ENCODE data around the gene TMEM39B.
A peak's percentile ranks its signal among the peaks of the same experiment; 100 is the strongest.

The TMEM39B gene

DNA sequence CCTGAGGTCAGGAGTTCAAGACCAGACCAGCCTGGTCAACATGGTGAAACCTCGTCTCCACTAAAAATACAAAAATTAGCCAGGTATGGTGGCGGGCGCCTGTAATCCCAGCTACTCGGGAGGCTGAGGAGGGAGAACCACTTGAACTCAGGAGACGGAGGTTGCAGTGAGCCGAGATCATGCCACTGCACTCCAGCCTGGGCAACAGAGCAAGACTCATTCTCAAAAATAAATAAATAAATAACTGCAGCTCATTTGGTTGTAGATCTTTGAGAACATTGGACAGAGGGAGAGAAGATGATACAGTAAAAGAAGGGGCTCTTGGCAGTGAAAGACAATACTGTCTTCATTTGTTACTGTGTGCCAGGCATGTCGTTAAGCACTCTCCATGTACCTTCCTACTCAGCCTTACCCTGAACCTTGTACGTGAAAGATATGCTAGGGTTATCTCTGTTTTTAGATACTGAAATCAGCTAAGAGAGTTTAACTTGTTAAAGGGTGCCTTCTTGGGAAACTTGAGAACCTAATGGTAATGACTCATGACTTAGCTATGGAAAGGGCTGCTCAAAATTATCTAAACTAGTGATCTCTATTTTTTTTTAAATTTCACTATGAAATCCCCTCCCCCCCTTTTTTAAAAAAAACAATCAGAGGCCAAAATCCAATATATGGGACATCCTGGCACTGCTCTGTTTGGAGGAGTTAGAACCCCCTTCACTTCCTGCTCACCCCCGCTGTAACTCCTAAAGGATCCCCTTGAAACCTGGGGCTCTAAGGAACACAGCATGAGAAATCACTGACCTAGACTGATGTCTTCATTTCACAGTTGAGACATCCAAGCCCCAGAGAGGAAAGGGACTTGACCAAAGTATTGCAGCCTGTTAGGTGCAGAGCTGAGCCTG lies 28.3 kb downstream of the TMEM39B start:
- no peak overlapping the region for H3K4me3 ChIP-seq (replicated peaks; ENCODE audit: low read depth, low read length)
- peak; percentile 55 for DNase-seq (ENCODE audit: low read depth)
- TF ChIP-seq, protein P1, sequence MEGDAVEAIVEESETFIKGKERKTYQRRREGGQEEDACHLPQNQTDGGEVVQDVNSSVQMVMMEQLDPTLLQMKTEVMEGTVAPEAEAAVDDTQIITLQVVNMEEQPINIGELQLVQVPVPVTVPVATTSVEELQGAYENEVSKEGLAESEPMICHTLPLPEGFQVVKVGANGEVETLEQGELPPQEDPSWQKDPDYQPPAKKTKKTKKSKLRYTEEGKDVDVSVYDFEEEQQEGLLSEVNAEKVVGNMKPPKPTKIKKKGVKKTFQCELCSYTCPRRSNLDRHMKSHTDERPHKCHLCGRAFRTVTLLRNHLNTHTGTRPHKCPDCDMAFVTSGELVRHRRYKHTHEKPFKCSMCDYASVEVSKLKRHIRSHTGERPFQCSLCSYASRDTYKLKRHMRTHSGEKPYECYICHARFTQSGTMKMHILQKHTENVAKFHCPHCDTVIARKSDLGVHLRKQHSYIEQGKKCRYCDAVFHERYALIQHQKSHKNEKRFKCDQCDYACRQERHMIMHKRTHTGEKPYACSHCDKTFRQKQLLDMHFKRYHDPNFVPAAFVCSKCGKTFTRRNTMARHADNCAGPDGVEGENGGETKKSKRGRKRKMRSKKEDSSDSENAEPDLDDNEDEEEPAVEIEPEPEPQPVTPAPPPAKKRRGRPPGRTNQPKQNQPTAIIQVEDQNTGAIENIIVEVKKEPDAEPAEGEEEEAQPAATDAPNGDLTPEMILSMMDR (IDR thresholded peaks at IDR 0.05; ENCODE audit: low read length, missing control alignments) = no peak

- no peak for DNase-seq (ENCODE audit: low read depth)
- TF ChIP-seq, protein P1 (IDR thresholded peaks at IDR 0.05; ENCODE audit: low read length, missing control alignments) = no peak
- no peak overlapping the region for H3K4me3 ChIP-seq (replicated peaks; ENCODE audit: low read depth, low read length)
These were observed 31.4 kb downstream of the TMEM39B start for GRCh38 chr1:32104127-32104526.

DNA sequence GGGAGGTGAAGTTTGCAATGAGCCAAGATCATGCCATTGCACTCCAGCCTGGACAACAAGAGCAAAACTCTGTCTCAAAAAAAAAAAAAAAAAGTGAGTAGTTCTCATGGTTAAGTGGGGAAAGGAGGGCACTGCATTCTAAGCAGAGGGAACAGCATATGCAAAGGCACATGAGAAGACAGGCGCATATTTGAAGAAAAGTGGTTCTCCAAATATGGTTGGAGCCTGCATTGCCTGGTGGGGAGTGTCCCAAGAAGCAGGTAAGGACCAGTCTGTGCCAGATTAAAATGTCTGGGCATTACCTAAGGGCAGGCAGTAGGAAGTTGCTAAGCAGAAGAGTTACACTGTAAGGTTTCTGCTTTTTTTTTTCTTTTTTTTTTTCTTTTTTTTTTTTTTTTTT lies 32.6 kb downstream of the TMEM39B start:
- no peak for DNase-seq (ENCODE audit: low read depth)
- no peak overlapping the region for H3K4me3 ChIP-seq (replicated peaks; ENCODE audit: low read depth, low read length)
- TF ChIP-seq, protein P1 (IDR thresholded peaks at IDR 0.05; ENCODE audit: low read length, missing control alignments) = no peak

DNA sequence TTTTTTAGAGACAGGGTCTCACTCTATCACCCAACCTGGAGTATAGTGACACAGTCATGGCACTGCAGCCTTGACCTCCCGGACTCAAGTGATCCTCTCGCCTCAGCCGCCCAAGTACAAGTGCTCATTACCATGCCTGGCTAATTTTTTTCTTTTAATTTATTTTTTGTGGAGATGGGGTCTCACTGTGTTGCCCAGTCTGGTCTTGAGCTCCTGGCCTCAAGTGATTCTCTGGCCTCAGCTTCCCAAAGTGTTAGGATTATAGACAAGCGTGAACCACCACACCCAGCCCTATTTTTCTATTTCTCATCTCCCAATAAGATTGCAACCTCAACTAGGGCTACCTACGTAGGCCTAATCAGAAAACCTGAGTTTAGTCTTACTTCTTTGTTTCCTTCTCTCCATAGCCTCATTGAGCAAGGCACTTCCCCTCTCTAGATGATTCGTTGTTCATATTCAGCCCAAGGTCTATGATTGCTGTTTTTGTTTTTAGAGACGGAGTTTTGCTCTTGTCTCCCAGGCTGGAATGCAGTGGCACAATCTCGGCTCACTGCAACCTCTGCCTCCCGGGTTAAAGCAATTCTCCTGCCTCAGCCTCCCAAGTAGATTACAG lies 34.0 kb downstream of the TMEM39B start:
- TF ChIP-seq, protein P1 (IDR thresholded peaks at IDR 0.05; ENCODE audit: low read length, missing control alignments) = no peak
- peak; percentile 25 for DNase-seq (ENCODE audit: low read depth)
- H3K4me3 ChIP-seq (replicated peaks; ENCODE audit: low read depth, low read length) = no peak overlapping the region

DNA sequence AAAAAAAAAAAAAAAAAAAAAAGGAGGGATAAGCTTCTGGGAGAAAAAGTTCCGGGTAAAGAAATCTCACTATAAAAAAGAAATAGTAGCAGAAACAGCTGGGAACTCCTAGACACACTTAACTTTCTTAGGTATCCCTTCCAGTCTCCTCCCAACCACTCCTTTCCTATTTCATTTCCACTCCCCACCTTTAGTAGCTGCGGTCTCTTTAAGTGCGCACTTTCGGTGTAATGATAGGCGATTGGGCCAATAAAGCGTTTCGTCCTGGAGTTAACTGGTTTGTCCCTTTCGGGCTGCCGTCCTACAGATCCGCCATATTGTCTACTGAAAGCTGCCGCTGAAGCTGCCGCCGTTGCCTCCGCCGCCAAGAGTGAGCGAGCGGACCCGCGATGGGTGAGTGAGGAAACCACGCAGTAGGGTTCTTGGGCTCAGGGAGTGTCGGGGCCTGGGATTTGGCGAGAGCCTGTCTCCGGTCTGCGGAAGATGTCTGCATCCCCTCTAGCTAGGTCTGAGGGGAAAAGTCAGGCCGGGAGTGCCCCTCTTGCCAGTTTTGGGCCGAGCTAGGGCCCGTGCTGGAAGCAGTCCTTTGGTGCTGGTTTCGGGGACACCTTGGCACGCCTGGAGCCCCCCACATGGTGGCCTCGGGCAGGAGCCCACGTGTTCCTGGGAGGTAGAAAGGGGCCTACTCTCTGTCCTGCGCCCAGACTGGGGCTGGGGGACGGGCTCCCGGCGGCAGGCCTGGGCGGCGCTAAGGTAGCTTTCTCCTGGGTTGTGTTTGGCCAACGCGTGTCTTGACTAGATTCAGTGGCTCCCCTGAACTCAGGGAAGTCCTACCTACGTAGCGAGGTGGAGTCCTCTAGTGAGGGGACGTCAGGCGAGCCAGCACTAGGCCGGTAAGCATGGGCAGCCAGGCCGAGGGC lies 35.3 kb downstream of the TMEM39B start, which contains the start of gene KPNA6:
KPNA6 (plus strand) TSS at position 315 of the 920 bp plus-strand sequence; CDS start at position 390, 75 bp downstream.
- H3K4me3 ChIP-seq (replicated peaks; ENCODE audit: low read depth, low read length) = peak within 1 kb of the TSS; percentile 98
- peak; percentile 98 for DNase-seq (ENCODE audit: low read depth)
- TF ChIP-seq, protein P1 (IDR thresholded peaks at IDR 0.05; ENCODE audit: low read length, missing control alignments) = no peak

- DNase-seq (ENCODE audit: low read depth) = no peak
- H3K4me3 ChIP-seq (replicated peaks; ENCODE audit: low read depth, low read length) = no peak overlapping the region
- TF ChIP-seq, protein P1 (IDR thresholded peaks at IDR 0.05; ENCODE audit: low read length, missing control alignments) = no peak
These were observed 38.4 kb downstream of the TMEM39B start for GRCh38 chr1:32111040-32111623.
